H1 (cell line): ENCODE data around the gene ODAD3. TPM values are rescaled to one million over a fixed set of nuclear protein-coding genes. Genes with fewer than 3 reads are reported as not detected.

ENCODE experiments used
- polyA plus RNA-seq, 7 experiments: library from polyadenylated mRNA; depleted of rRNA in 3 of 7; stranded (reverse) in 5 of 7; unstranded in 2 of 7; fragments of >200 nt in 5 of 7; fragments of 200-250 nt in 2 of 7; gene quantifications; 1 replicate in 5 of 7; 2 replicates in 1 of 7; 4 replicates in 1 of 7; pipeline versions ENCODE4 v1.2.1 to v1.2.3, GENCODE V29; 2011 to 2013; ENCODE audit warnings: missing spikeins in 2 of 7, mixed read lengths in 2 of 7
- small RNA-seq: library from polyadenylated mRNA; stranded (forward); fragments of <200 nt; extraction: miRNeasy Mini kit (QIAGEN cat#:217004); gene quantifications from one replicate; pipeline ENCODE3, GENCODE V24; 2013; ENCODE audit not compliant: insufficient read depth
- total RNA-seq: library from RNA; stranded (reverse); fragmentation: NEBNext Ultra II Directional; extraction: Animal tissue kit (Norgen Biotek cat#: 25700); gene quantifications from 2 replicates; pipeline ENCODE4 v1.2.1, GENCODE V29; 2021

ODAD3 gene
- total and polyA plus RNA-seq, 2 of the 8 experiments (the other 6 are each of a cell fraction or from before 2014, with no cell fraction given): 2.1 to 2.2 TPM

Small RNAs within 50 kb of the gene (small RNA-seq; reads per million reads assigned to genes)
- gene RF00019: not detected

Other genes with a start within 250 kb of the ODAD3 start
- 42.3 and 47.9 TPM in 2 replicates for gene KANK2, start 237.6 kb downstream of the ODAD3 start, total RNA-seq
- 25.2 and 47.7 TPM in 2 replicates for gene KANK2, start 237.6 kb downstream of the ODAD3 start, polyA plus RNA-seq (2011; rRNA removed)
- not detected in 2 replicates for gene ANGPTL8, start 195.5 kb downstream of the ODAD3 start, total RNA-seq
- gene ANGPTL8, start 195.5 kb downstream of the ODAD3 start, polyA plus RNA-seq (2011; rRNA removed): not detected in 2 replicates
- gene DOCK6, start 172.6 kb downstream of the ODAD3 start, total RNA-seq: 44.1 and 54.7 TPM in 2 replicates
- 25.5 and 48.4 TPM in 2 replicates for gene DOCK6, start 172.6 kb downstream of the ODAD3 start, polyA plus RNA-seq (2011; rRNA removed)
- gene TSPAN16, start 139.0 kb downstream of the ODAD3 start, total RNA-seq: not detected in 2 replicates
- not detected in 2 replicates for gene TSPAN16, start 139.0 kb downstream of the ODAD3 start, polyA plus RNA-seq (2011; rRNA removed)
- gene RAB3D, start 95.5 kb downstream of the ODAD3 start, total RNA-seq: 23.8 and 24.4 TPM in 2 replicates
- gene RAB3D, start 95.5 kb downstream of the ODAD3 start, polyA plus RNA-seq (2011; rRNA removed): 17.8 and 23.3 TPM in 2 replicates
- 73.5 and 78.2 TPM in 2 replicates for gene TMEM205, start 88.9 kb downstream of the ODAD3 start, total RNA-seq
- gene TMEM205, start 88.9 kb downstream of the ODAD3 start, polyA plus RNA-seq (2011; rRNA removed): 423 and 441 TPM in 2 replicates
- gene CCDC159, start 88.6 kb downstream of the ODAD3 start, total RNA-seq: 4.0 and 5.5 TPM in 2 replicates
- 5.4 and 7.1 TPM in 2 replicates for gene CCDC159, start 88.6 kb downstream of the ODAD3 start, polyA plus RNA-seq (2011; rRNA removed)
- 9.5 and 11.7 TPM in 2 replicates for gene PLPPR2, start 79.7 kb downstream of the ODAD3 start, total RNA-seq
- 7.2 and 14.9 TPM in 2 replicates for gene PLPPR2, start 79.7 kb downstream of the ODAD3 start, polyA plus RNA-seq (2011; rRNA removed)
- 3.1 and 3.2 TPM in 2 replicates for gene SWSAP1, start 60.5 kb downstream of the ODAD3 start, total RNA-seq
- 5.1 and 5.2 TPM in 2 replicates for gene SWSAP1, start 60.5 kb downstream of the ODAD3 start, polyA plus RNA-seq (2011; rRNA removed)
- 13.1 and 13.9 TPM in 2 replicates for gene EPOR, start 50.8 kb downstream of the ODAD3 start, total RNA-seq
- gene EPOR, start 50.8 kb downstream of the ODAD3 start, polyA plus RNA-seq (2011; rRNA removed): 23.4 and 32.3 TPM in 2 replicates
- gene RGL3, start 15.8 kb downstream of the ODAD3 start, total RNA-seq: 40.9 and 47.8 TPM in 2 replicates
- gene RGL3, start 15.8 kb downstream of the ODAD3 start, polyA plus RNA-seq (2011; rRNA removed): 36.9 and 78.7 TPM in 2 replicates
- 337 and 341 TPM in 2 replicates for gene PRKCSH, start 514 bp upstream of the ODAD3 start, total RNA-seq
- gene PRKCSH, start 514 bp upstream of the ODAD3 start, polyA plus RNA-seq (2011; rRNA removed): 97.2 and 267 TPM in 2 replicates
- gene ELAVL3, start 45.9 kb upstream of the ODAD3 start, total RNA-seq: 1.0 and 2.0 TPM in 2 replicates
- gene ELAVL3, start 45.9 kb upstream of the ODAD3 start, polyA plus RNA-seq (2011; rRNA removed): 0.80 and 1.2 TPM in 2 replicates
- 7.9 and 9.5 TPM in 2 replicates for gene ZNF653, start 70.7 kb upstream of the ODAD3 start, total RNA-seq
- gene ZNF653, start 70.7 kb upstream of the ODAD3 start, polyA plus RNA-seq (2011; rRNA removed): 7.0 and 13.0 TPM in 2 replicates
- 53.5 and 55.7 TPM in 2 replicates for gene ECSIT, start 94.0 kb upstream of the ODAD3 start, total RNA-seq
- 74.1 and 118 TPM in 2 replicates for gene ECSIT, start 94.0 kb upstream of the ODAD3 start, polyA plus RNA-seq (2011; rRNA removed)
- 29.8 and 32.4 TPM in 2 replicates for gene CNN1, start 103.7 kb upstream of the ODAD3 start, total RNA-seq
- 50.8 and 62.8 TPM in 2 replicates for gene CNN1, start 103.7 kb upstream of the ODAD3 start, polyA plus RNA-seq (2011; rRNA removed)
- 84.2 and 88.4 TPM in 2 replicates for gene ELOF1, start 124.1 kb upstream of the ODAD3 start, total RNA-seq
- 101 and 160 TPM in 2 replicates for gene ELOF1, start 124.1 kb upstream of the ODAD3 start, polyA plus RNA-seq (2011; rRNA removed)
- 8.3 and 9.0 TPM in 2 replicates for gene ACP5, start 142.5 kb upstream of the ODAD3 start, total RNA-seq
- gene ACP5, start 142.5 kb upstream of the ODAD3 start, polyA plus RNA-seq (2011; rRNA removed): 14.3 and 16.5 TPM in 2 replicates
- 13.7 and 15.8 TPM in 2 replicates for gene ZNF627, start 162.4 kb upstream of the ODAD3 start, total RNA-seq
- gene ZNF627, start 162.4 kb upstream of the ODAD3 start, polyA plus RNA-seq (2011; rRNA removed): 5.4 and 7.2 TPM in 2 replicates